Caco-2 (cell line): Measurements from ENCODE around the gene OGFOD3. TPM values are rescaled to one million over a fixed set of nuclear protein-coding genes. Genes with fewer than 3 reads are reported as not detected.

Source experiments
- BruUV-seq: library from RNA; stranded (reverse); fragments of 400-500 nt; replicated peaks from 2 replicates; lab custom pipeline; 2021; lab: Mats Ljungman, UMichigan
- CTCF ChIA-PET: fragments of 300-600 bp; sonication (Branson Sonifier 250); formaldehyde crosslinking; loops from one replicate; lab custom pipeline; 2022; ENCODE audit warnings: antibody characterized with exemption; lab: Charles Lee
- POLR2A ChIA-PET: fragments of 300-600 bp; sonication (Branson Sonifier 250); formaldehyde crosslinking; loops from one replicate; lab custom pipeline; 2022; ENCODE audit warnings: antibody characterized with exemption; lab: Charles Lee
- DNase-seq, 2 experiments: peaks; one replicate each; pipeline versions ENCODE4 v3.0.0 to v3.0.0-alpha.2; 2020 to 2022
- H3K27me3 ChIP-seq: replicated peaks from 2 replicates; pipeline ENCODE4 v1.6.0; 2011; ENCODE audit warnings: low read length; ENCODE audit not compliant: control insufficient read depth, insufficient read depth
- H3K36me3 ChIP-seq: 2 replicates; pipeline ENCODE4 v1.5.1; 2011; ENCODE audit warnings: low read length; ENCODE audit not compliant: control insufficient read depth, insufficient read depth
- H3K4me1 ChIP-seq: fragments of 250-450 bp; sonication (Bioruptor Pico); 2 replicates; pipeline ENCODE4 v1.5.1; 2020; ENCODE audit warnings: mild to moderate bottlenecking
- H3K4me3 ChIP-seq: 2 replicates; pipeline ENCODE4 v1.5.1; 2011; ENCODE audit warnings: low read depth, mild to moderate bottlenecking, control low read depth, low read length
- H3K9me3 ChIP-seq: fragments of 250-450 bp; sonication (Bioruptor Pico); 2 replicates; pipeline ENCODE4 v1.5.1; 2020; ENCODE audit warnings: mild to moderate bottlenecking, moderate library complexity
- H3K27ac Mint-ChIP-seq: one replicate; pipeline ENCODE4 v1.8.0; 2022; ENCODE audit warnings: mixed read lengths; ENCODE audit not compliant: unreplicated experiment
- H3K27me3 Mint-ChIP-seq: one replicate; pipeline ENCODE4 v1.8.0; 2022; ENCODE audit warnings: mixed read lengths; ENCODE audit not compliant: insufficient read depth, unreplicated experiment
- H3K36me3 Mint-ChIP-seq: one replicate; pipeline ENCODE4 v1.8.0; 2022; ENCODE audit warnings: mild to moderate bottlenecking, mixed read lengths; ENCODE audit not compliant: insufficient read depth, unreplicated experiment
- H3K4me1 Mint-ChIP-seq: one replicate; pipeline ENCODE4 v1.8.0; 2022; ENCODE audit warnings: low read depth, mixed read lengths; ENCODE audit not compliant: unreplicated experiment
- H3K4me3 Mint-ChIP-seq: one replicate; pipeline ENCODE4 v1.8.0; 2022; ENCODE audit warnings: mild to moderate bottlenecking, moderate library complexity, mixed read lengths; ENCODE audit not compliant: unreplicated experiment
- H3K9me3 Mint-ChIP-seq: one replicate; pipeline ENCODE4 v1.8.0; 2022; ENCODE audit warnings: mixed read lengths; ENCODE audit not compliant: unreplicated experiment
- intact Hi-C: fragments of 100-400 bp; cut with micrococcal nuclease; formaldehyde crosslinking; loops from one replicate; pipeline ENCODE4 v1.10.0; 2022; ENCODE audit not compliant: unreplicated experiment
- total RNA-seq: library from RNA; stranded (reverse); gene quantifications from 2 replicates; pipeline ENCODE4 v1.2.3, GENCODE V29; 2022
- TF ChIP-seq, protein P1 (sequence below), 2 experiments: fragments of 200-600 bp in 1 of 2; IDR thresholded peaks; 1 replicate in 1 of 2; 2 replicates in 1 of 2; pipeline versions ENCODE4 v1.5.1 to v1.8.0; 2011 to 2022; ENCODE audit warnings: antibody characterized with exemption in 1 of 2, control low read depth in 1 of 2, inconsistent platforms in 1 of 2, low read depth in 1 of 2, low read length in 1 of 2, mild to moderate bottlenecking in 1 of 2, moderate library complexity in 1 of 2; ENCODE audit not compliant: insufficient read depth in 1 of 2, severe bottlenecking in 1 of 2, unreplicated experiment in 1 of 2

The OGFOD3 gene
- total RNA-seq, 1 experiment from 2014 or later: 51.2 TPM

DNA sequence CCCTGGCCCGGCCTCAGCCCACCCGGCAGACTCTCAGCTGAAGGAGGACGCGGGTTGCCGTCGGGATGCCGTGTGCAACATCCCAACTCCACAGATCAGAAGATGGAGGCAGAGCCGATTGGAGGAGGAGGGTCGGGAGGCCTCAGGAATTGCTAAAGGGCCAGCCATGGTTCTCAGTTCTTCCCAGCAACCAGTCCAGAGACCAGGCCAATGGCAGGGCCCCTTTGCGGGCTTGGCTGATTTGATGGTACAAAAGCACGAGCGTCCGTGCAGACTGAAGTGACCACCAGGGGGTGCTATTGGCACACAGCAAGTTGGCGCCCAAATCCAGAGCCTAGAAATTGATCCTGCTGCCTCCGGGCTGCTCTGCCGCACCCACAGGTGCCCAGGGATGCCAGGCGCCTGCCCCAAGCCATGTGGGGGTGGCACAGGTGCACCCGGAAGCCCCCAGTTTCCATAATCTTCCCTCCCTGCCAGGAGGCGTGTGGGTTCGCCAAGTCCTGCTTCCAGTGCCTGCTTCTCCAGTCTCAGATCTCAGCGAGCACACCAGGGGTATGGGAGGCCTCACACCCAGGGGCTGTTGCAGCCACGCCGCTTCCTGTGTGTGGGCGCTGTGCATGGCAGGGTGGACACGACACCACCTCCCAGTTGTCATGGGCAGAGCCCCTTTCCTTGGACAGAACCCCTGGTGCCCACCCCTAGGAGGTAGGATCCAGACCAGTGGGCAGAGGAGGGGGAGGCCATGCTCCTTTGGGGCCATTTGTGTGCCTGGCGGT is 66.5 kb downstream of the OGFOD3 start:
- DNase-seq: peak; percentile 83 to 89
- H3K36me3 Mint-ChIP-seq: peaks cover 13% of the 10 kb centered on the region
- Histone ChIP-seq H3K36me3 (no peaks in the 10 kb centered on the region), H3K27me3 (no peaks in the 10 kb centered on the region), H3K4me1 (peaks cover 22% of the 10 kb centered on the region), H3K4me3 (no peak overlapping the region), H3K9me3 (no peaks in the 10 kb centered on the region)
- H3K4me1 Mint-ChIP-seq: peaks cover 23% of the 10 kb centered on the region
- no peaks in the 10 kb centered on the region for H3K9me3 Mint-ChIP-seq
- TF ChIP-seq, protein P1, sequence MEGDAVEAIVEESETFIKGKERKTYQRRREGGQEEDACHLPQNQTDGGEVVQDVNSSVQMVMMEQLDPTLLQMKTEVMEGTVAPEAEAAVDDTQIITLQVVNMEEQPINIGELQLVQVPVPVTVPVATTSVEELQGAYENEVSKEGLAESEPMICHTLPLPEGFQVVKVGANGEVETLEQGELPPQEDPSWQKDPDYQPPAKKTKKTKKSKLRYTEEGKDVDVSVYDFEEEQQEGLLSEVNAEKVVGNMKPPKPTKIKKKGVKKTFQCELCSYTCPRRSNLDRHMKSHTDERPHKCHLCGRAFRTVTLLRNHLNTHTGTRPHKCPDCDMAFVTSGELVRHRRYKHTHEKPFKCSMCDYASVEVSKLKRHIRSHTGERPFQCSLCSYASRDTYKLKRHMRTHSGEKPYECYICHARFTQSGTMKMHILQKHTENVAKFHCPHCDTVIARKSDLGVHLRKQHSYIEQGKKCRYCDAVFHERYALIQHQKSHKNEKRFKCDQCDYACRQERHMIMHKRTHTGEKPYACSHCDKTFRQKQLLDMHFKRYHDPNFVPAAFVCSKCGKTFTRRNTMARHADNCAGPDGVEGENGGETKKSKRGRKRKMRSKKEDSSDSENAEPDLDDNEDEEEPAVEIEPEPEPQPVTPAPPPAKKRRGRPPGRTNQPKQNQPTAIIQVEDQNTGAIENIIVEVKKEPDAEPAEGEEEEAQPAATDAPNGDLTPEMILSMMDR (IDR thresholded peaks at IDR 0.05; ENCODE audit: insufficient read depth in 1 of 2, low read depth in 1 of 2, low read length in 1 of 2, severe bottlenecking in 1 of 2, unreplicated experiment in 1 of 2): peak; percentile 95 to 97
- intact Hi-C loops: loop anchor here (5.0 kb wide), 4 partner anchors 45 to 200 kb away; no protein-coding TSS in a partner anchor
- ChIA-PET CTCF (interaction anchor here (0.6 to 0.8 kb wide), 2 partner anchors 11 to 131 kb away, joined by 3 to 4 read pairs; no protein-coding TSS in a partner anchor), POLR2A (no interaction called here)
- no peak overlapping the region for H3K4me3 Mint-ChIP-seq
- BruUV-seq: no TSS peak
- H3K27me3 Mint-ChIP-seq: no peaks in the 10 kb centered on the region
- H3K27ac Mint-ChIP-seq: no peak overlapping the region

DNA sequence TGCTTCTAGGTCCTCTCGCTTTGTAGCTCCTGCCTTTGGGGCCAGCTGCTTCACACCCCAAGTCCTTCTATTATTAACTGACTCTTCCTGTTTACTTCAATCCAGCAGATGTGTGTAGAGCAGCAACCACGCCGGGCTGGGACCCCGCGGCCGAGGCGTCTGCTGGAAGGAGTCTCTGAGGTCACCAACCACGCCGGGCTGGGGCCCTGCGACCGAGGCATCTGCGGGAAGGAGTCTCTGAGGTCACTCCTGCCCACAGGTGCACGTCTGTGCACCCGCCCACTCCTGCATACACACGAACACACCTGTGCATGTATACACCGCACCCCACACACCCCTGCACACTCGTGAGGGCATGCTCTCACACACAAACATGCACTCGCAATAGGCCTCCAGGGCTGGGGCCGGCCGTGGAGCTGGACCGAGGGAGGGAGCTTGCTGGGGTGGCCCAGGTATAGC is 67.1 kb downstream of the OGFOD3 start:
- Histone ChIP-seq H3K36me3 (no peaks in the 10 kb centered on the region), H3K4me3 (no peak overlapping the region), H3K27me3 (no peaks in the 10 kb centered on the region), H3K9me3 (no peaks in the 10 kb centered on the region), H3K4me1 (peaks cover 22% of the 10 kb centered on the region)
- Mint-ChIP-seq H3K4me3 (no peak overlapping the region), H3K27me3 (no peaks in the 10 kb centered on the region), H3K27ac (no peak overlapping the region), H3K36me3 (peaks cover 13% of the 10 kb centered on the region), H3K4me1 (peaks cover 23% of the 10 kb centered on the region), H3K9me3 (no peaks in the 10 kb centered on the region)
- intact Hi-C loops: loop anchor here (5.0 kb wide), 4 partner anchors 46 to 201 kb away; no protein-coding TSS in a partner anchor
- POLR2A ChIA-PET: no interaction called here
- no peak for DNase-seq
- BruUV-seq: no TSS peak
- TF ChIP-seq, protein P1 (IDR thresholded peaks at IDR 0.05; ENCODE audit: insufficient read depth in 1 of 2, low read depth in 1 of 2, low read length in 1 of 2, severe bottlenecking in 1 of 2, unreplicated experiment in 1 of 2): no peak
- CTCF ChIA-PET: interaction anchor here (0.6 to 0.8 kb wide), 2 partner anchors 132 to 203 kb away, joined by 3 read pairs; no protein-coding TSS in a partner anchor

DNA sequence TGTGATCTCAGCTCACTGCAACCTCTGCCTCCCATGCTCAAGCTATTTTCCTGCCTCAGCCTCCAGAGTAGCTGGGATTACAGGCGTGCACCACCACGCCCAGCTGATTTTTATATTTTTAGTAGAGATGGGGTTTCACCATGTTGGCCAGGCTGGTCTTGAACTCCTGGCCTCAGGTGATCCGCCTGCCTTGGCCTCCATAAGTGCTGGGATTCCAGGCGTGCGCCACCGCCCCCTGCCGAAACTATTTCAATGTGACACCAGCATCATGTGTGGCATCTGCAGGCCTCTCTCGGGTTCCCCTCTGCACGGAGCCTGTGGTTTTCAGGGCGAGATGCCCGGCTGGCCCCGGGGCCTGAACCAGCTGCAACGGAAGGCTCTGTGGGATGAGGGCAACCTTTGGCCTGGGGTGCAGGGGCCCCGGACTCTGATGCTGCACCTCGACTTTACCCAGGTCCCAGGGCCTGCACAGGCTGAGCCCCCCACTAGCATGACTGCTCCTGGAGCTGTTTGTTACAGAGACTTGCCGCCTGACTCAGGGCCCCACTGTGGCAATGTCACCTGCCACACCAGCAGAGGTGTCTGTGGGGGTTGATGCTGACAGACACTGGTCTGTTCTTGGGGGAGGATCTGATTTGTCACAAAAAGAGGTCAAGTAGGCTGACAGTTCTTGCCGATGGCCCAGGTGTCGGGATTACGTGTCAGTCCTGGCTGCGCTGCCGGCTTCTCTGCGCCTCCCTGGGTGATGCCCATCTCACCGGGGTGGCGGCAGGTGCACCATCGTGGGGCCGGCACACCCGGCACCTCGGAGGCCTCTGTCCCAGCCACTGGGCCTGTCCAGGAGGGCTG is 68.0 kb downstream of the OGFOD3 start:
- H3K36me3 ChIP-seq: no peaks in the 10 kb centered on the region
- intact Hi-C loops: loop anchor here (5.0 kb wide), 4 partner anchors 47 to 202 kb away; no protein-coding TSS in a partner anchor
- Mint-ChIP-seq H3K27ac (no peak overlapping the region), H3K27me3 (no peaks in the 10 kb centered on the region), H3K9me3 (no peaks in the 10 kb centered on the region), H3K4me1 (peaks cover 19% of the 10 kb centered on the region), H3K4me3 (no peak overlapping the region), H3K36me3 (peaks cover 13% of the 10 kb centered on the region)
- TF ChIP-seq, protein P1 (IDR thresholded peaks at IDR 0.05; ENCODE audit: insufficient read depth in 1 of 2, low read depth in 1 of 2, low read length in 1 of 2, severe bottlenecking in 1 of 2, unreplicated experiment in 1 of 2): no peak
- H3K9me3 ChIP-seq: no peaks in the 10 kb centered on the region
- CTCF ChIA-PET: interaction anchor here (0.7 to 0.8 kb wide), 2 partner anchors 155 to 204 kb away, joined by 3 read pairs; no protein-coding TSS in a partner anchor
- no peak overlapping the region for H3K4me3 ChIP-seq
- POLR2A ChIA-PET: no interaction called here
- no TSS peak for BruUV-seq
- no peak for DNase-seq
- H3K27me3 ChIP-seq: no peaks in the 10 kb centered on the region
- peaks cover 18% of the 10 kb centered on the region for H3K4me1 ChIP-seq
